Psoas muscle (tissue), 8 donors: ENCODE measurements around the gene KIRREL3. TPM values are rescaled to one million over a fixed set of nuclear protein-coding genes. Genes with fewer than 3 reads are reported as not detected.

Experiments used
- ATAC-seq, 4 donors: fragments of 200-7000 bp; cut with Tn5 transposase; one replicate each; pipeline ENCODE4 v1.9.1; 2020; ENCODE audit warnings: moderate library complexity in 3 of 4, mild to moderate bottlenecking in 2 of 4
- DNase-seq, 2 donors: peaks; one replicate each; pipeline ENCODE4 v3.0.0-alpha.2; 2020
- H3K27ac ChIP-seq: fragments of 200-600 bp; one replicate; pipeline ENCODE4 v1.8.0; 2022
- H3K27me3 ChIP-seq, 3 donors: fragments of 200-600 bp in 1 of 3; one replicate each; pipeline versions ENCODE4 v1.6.1 to v1.8.0; 2013 to 2022; ENCODE audit warnings: low read length in 2 of 3, mild to moderate bottlenecking in 2 of 3, moderate library complexity in 1 of 3; ENCODE audit not compliant: insufficient read depth in 3 of 3
- H3K36me3 ChIP-seq, 2 donors: fragments of 200-600 bp in 1 of 2; one replicate each; pipeline versions ENCODE4 v1.6.1 to v1.8.0; 2013 to 2022; ENCODE audit warnings: low read depth in 1 of 2, mild to moderate bottlenecking in 1 of 2, moderate library complexity in 1 of 2; ENCODE audit not compliant: insufficient read depth in 1 of 2
- H3K4me1 ChIP-seq: fragments of 200-600 bp; one replicate; pipeline ENCODE4 v1.8.0; 2022
- H3K4me3 ChIP-seq: fragments of 200-600 bp; one replicate; pipeline ENCODE4 v1.8.0; 2022; ENCODE audit warnings: mild to moderate bottlenecking
- H3K9me3 ChIP-seq: fragments of 200-600 bp; one replicate; pipeline ENCODE4 v1.8.0; 2022
- CTCF ChIP-seq: fragments of 200-600 bp; IDR thresholded peaks from one replicate; pipeline ENCODE4 v1.8.0; 2022; ENCODE audit warnings: antibody characterized with exemption
- WGBS, 3 donors: extraction: QIAGEN DNeasy Blood & Tissue Kit; methylation state at CpG; one replicate each; pipeline versions ENCODE4 v1.1.6 to v1.1.7; 2013; 5-methylcytosine and 5-hydroxymethylcytosine counted together
- intact Hi-C, 2 donors: fragments of 100-400 bp; cut with DNase I; formaldehyde crosslinking; loops; one replicate each; pipeline versions ENCODE4 v1.11.0 to v1.14.2; 2022
- polyA plus RNA-seq, 3 donors: library from polyadenylated mRNA; stranded (reverse); fragments of 200-250 nt; gene quantifications; one replicate each; pipeline ENCODE4 v1.2.3, GENCODE V29; 2013
- total RNA-seq, 4 donors: library from RNA; stranded (reverse); fragmentation: NEBNext Ultra II Directional in 2 of 4; extraction: Animal tissue kit (Norgen Biotek cat#: 25700) in 2 of 4; gene quantifications; one replicate each; pipeline versions ENCODE4 v1.2.1 to v1.2.4, GENCODE V29; 2021 to 2023
- donor health status: healthy with polysubstance abuse.
- donor health status: DM: no; HTN: no; CAD: no; lungs with moderate emphysema.
- donor health status: Bipolar disorder and iron deficiency.
- donor health status: healthy.
- donor health status: DM: yes; HTN: yes; CAD: no.
- donor health status: DM: no; HTN: no; CAD: no.
- donor health status: DM: no; HTN: no; CAD: no.
- donor health status: DM: yes; HTN: yes; CAD: no.

The KIRREL3 gene
- total and polyA plus RNA-seq, 7 donors, result 0.04 TPM; not detected in 6

- H3K36me3 ChIP-seq, result no peaks in the 10 kb centered on the region
These were observed 576.0 kb downstream of the KIRREL3 start for GRCh38 chr11:126424471-126425039.

GRCh38 chr11:126423743-126424142 lies 576.8 kb downstream of the KIRREL3 start:
- DNase-seq (peak in 1 of 2 donors; percentile 34), ATAC-seq (no peak)
- Histone ChIP-seq H3K27ac (no peak overlapping the region), H3K27me3 (no peaks in the 10 kb centered on the region), H3K4me1 (no peaks in the 10 kb centered on the region), H3K36me3 (no peaks in the 10 kb centered on the region), H3K9me3 (no peaks in the 10 kb centered on the region), H3K4me3 (no peak overlapping the region)
- no peak for TF ChIP-seq CTCF
- 77 to 83% (median 82%) methylated on average over 10 to 11 of the region's 11 CpGs for WGBS, 3 donors
- intact Hi-C loops, result no loop called here

More at GRCh38 chr11:126424471-126425039, 576.0 kb downstream of the KIRREL3 start:
- DNase-seq (peak in 1 of 2 donors; percentile 52), ATAC-seq (no peak)
- H3K4me1 ChIP-seq, result no peaks in the 10 kb centered on the region
- H3K4me3 ChIP-seq, result no peak overlapping the region
- 79 to 81% (median 80%) methylated on average over 30 of the region's 30 CpGs for WGBS, 3 donors
- no peaks in the 10 kb centered on the region for H3K9me3 ChIP-seq
- no peak for TF ChIP-seq CTCF
- no peak overlapping the region for H3K27ac ChIP-seq
- intact Hi-C loops, result no loop called here
- H3K27me3 ChIP-seq, result no peaks in the 10 kb centered on the region

- DNase-seq (peak in 1 of 2 donors; percentile 23), ATAC-seq (peak; percentile 56 to 70 (median 64))
- Histone ChIP-seq H3K9me3 (no peaks in the 10 kb centered on the region), H3K27ac (no peak overlapping the region), H3K36me3 (no peaks in the 10 kb centered on the region), H3K4me1 (no peaks in the 10 kb centered on the region), H3K27me3 (no peaks in the 10 kb centered on the region), H3K4me3 (no peak overlapping the region)
- intact Hi-C loops, result no loop called here
- 49 to 62% (median 50%) methylated on average over 2 of the region's 2 CpGs for WGBS, 3 donors
- no peak for TF ChIP-seq CTCF
These were observed 577.4 kb downstream of the KIRREL3 start for GRCh38 chr11:126423154-126423553.

GRCh38 chr11:126422446-126422845 lies 578.1 kb downstream of the KIRREL3 start:
- DNase-seq, result no peak
- Histone ChIP-seq H3K4me3 (no peak overlapping the region), H3K4me1 (no peaks in the 10 kb centered on the region), H3K27me3 (no peaks in the 10 kb centered on the region), H3K36me3 (no peaks in the 10 kb centered on the region), H3K9me3 (no peaks in the 10 kb centered on the region), H3K27ac (no peak overlapping the region)
- intact Hi-C loops, result no loop called here
- ATAC-seq, result no peak
- WGBS, 3 donors, result 90 to 96% (median 91%) methylated on average over 2 of the region's 2 CpGs
- TF ChIP-seq CTCF, result no peak

GRCh38 chr11:126421271-126421671 lies 579.3 kb downstream of the KIRREL3 start:
- peak in 1 of 2 donors; percentile 25 for DNase-seq
- H3K27ac ChIP-seq, result no peak overlapping the region
- H3K9me3 ChIP-seq, result no peaks in the 10 kb centered on the region
- no peaks in the 10 kb centered on the region for H3K4me1 ChIP-seq
- ATAC-seq, result no peak
- H3K36me3 ChIP-seq, result no peaks in the 10 kb centered on the region
- H3K4me3 ChIP-seq, result no peak overlapping the region
- no peaks in the 10 kb centered on the region for H3K27me3 ChIP-seq
- no peak for TF ChIP-seq CTCF
- intact Hi-C loops, result no loop called here
- 32 to 51% (median 33%) methylated on average over 13 of the region's 13 CpGs for WGBS, 3 donors
